HG02759 (cell line): ENCODE data around the gene AFF4.
"Not testable (repeated sequence)": the region's sequence is repeated elsewhere in the genome, so short reads cannot be mapped to it uniquely, and the experiment has no call there.

Experiments used
- ATAC-seq: cut with Tn5 transposase; IDR thresholded peaks from one replicate; pipeline ENCODE4 v1.9.1; 2021; ENCODE audit warnings: mild to moderate bottlenecking, moderate library complexity; ENCODE audit not compliant: unreplicated experiment

Gene AFF4, protein sequence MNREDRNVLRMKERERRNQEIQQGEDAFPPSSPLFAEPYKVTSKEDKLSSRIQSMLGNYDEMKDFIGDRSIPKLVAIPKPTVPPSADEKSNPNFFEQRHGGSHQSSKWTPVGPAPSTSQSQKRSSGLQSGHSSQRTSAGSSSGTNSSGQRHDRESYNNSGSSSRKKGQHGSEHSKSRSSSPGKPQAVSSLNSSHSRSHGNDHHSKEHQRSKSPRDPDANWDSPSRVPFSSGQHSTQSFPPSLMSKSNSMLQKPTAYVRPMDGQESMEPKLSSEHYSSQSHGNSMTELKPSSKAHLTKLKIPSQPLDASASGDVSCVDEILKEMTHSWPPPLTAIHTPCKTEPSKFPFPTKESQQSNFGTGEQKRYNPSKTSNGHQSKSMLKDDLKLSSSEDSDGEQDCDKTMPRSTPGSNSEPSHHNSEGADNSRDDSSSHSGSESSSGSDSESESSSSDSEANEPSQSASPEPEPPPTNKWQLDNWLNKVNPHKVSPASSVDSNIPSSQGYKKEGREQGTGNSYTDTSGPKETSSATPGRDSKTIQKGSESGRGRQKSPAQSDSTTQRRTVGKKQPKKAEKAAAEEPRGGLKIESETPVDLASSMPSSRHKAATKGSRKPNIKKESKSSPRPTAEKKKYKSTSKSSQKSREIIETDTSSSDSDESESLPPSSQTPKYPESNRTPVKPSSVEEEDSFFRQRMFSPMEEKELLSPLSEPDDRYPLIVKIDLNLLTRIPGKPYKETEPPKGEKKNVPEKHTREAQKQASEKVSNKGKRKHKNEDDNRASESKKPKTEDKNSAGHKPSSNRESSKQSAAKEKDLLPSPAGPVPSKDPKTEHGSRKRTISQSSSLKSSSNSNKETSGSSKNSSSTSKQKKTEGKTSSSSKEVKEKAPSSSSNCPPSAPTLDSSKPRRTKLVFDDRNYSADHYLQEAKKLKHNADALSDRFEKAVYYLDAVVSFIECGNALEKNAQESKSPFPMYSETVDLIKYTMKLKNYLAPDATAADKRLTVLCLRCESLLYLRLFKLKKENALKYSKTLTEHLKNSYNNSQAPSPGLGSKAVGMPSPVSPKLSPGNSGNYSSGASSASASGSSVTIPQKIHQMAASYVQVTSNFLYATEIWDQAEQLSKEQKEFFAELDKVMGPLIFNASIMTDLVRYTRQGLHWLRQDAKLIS

DNA sequence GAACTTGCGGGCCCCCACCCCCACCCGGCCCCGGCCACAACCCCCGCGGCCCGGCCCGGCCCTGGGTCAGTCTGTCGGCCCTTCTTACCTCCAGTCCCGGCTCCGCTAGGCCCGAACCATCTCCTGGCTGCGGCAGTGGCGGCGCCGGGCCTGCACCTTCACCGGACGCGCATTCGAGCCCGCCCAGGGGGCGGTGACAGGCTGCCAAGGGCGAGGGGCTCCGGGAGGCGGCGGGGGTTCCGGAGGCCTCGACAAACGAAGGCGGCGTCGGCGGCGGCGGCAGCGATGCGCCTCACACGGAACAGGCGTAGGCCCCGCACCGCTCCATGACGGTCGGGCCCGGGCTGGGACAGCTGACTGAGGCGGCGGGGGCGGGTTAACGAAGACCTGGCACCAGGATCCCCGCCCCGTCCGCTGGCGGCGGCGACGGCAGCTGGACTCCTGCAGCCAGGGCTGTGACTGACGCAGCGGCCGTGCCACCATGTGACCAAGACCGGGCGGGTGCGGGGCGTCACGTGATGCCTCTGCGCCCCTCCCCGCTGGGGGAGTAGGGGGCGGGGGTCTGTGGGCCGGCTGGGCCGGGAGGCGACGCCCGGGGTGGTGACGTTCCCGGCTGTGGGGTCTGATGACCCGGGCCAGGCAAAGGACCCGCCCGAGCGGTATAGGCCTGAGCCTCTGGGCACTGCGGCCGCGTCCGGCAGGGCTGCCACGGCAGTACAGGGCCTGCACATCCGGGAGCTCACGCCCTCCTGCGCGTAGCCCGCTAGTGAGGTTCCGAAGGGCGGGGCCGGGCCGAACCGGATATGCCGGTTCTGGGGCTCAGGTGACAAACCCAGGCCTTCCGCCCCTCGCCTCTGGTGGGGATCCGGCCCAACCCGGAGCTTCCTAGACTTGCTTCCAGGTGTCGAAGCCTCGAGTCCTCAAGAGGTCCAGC, at the start of gene AFF4:
Gene AFF4 (minus strand): TSS at position 464 of the 934 bp plus-strand sequence. CDS start 26,445 bp downstream, outside the sequence.
- peak; percentile 96 for ATAC-seq

DNA sequence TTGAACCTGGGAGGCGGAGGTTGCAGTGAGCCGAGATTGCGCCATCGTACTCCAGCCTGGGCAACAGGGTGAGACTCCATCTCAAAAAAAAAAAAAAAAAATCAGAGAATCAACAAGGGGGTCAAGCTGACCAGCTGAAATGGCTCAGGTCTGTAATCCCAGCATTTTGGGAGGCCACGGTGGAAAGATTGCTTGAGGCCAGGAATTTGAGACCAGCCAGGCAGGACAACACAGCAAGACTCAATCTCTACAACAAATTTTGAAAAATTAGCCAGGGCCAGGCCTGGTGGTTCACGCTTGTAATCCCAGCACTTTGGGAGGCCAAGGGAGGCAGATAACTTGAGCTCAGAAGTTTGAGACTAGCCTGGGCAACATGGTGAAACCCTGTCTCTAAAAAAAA, 45.0 kb upstream of the AFF4 start:
- ATAC-seq, result not testable (repeated sequence)

DNA sequence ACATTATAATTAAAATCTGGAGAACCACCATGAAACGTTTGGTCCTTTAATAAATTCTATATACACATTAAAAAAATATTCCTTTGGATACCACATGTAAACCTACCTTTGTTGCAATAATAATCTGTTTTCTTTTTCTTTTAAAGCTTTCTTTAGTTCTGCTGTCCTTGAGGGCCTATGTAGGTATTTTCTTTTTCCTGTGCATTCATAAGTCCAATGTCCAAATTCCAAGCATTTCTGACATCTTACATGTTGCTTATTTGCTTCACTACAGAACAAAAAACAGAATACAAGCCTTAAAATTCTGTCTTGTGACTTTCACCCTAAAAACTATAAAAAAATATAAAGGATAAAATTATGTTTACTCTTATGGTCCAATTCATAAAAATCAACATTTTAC, 43.2 kb upstream of the AFF4 start:
- ATAC-seq, result no peak

DNA sequence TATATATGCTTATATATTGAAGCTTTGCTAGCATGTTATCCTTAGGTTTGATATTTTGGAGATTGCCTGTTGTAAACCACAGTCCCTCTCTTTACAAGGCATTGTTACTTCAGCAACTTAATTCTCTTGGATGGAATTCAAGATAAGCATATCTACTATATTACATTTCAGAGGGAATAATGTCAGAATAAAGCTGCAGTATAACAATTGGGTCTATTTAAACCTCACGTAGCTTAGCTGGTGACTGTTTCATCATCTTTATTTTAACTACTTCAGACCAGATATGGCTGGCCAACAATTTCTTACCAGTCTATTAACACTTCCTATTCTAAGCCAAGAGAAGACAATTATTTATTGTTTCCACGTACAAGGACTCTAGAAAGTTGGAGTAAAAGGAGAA, 35.8 kb upstream of the AFF4 start:
- ATAC-seq, result no peak

DNA sequence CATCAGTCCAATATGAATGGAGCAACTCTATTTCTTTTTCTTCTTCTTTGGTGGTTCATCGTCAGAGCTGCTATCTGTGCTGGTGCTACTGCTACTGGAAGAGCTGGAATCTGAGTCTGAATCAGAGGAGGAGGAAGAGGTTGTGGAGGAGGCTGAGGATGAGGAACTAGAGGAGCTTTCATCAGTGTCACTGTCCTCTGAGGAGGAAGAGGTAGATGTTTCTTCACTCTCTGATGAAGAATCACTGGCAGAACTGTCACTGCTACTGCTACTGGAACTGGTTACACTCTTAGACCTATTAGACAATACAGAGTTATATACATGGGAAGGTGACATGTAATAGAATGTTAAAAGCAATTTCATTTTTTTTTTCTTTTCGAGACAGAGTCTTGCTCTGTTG, 35.1 kb upstream of the AFF4 start:
- no peak for ATAC-seq

DNA sequence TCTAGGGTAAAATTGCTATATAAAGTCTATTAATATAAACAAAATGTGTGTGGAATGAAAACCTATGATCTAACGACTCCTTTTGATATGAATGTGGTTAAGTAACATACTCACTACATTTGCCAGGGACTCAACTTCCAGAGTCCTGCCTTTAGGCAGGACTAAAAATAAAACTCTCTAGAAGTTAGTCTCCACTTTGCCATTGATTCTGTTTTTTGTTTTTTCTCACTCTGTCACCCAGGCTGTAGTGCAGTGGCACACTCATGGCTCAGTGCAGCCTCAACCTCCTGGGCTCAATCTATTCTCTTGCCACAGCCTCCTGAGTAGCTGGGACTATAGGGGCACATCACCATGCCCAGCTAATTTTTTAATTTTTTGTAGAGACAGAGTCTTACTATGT, 32.9 kb upstream of the AFF4 start:
- no peak for ATAC-seq

DNA sequence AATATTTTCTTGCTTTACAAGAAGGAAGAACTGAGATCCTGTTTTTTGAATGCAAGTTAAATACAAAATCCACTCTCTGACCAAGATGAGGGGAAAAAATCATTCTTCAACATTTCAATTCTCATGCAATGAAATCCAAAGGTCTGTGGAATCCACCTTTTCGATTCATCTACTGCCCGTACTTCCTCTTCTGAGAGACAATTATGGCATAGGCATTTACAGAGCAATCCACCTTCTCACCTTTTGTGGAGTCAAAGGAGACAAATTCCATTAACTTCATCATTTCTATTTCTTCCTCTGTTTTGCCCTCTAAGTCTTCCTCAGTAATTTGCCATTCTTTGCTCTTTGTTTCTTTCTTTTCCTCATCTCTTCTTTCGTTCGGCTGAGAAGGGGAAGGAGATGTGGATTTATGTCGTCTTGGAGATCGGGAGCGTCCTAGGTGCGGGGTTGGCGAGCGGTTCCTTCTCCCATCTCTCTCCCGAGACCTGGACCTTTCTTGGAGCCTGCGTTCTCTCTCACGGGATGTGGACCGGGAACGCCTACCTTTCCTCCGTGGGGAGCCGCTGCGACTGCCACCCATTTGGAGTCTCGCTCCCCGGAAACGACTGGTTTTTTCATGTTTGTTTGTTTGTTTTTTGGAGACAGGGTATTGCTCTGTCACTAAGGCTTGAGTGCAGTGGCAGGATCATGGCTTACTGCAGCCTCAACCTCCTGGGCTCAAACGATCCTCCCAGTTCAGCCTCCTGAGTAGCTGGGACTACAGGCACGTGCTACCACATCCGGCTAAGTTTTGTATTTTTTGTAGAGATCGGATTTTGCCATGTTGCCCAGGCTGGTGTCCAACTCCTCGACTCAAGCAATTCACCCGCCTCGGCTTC, 24.3 kb upstream of the AFF4 start:
- ATAC-seq, result no peak

DNA sequence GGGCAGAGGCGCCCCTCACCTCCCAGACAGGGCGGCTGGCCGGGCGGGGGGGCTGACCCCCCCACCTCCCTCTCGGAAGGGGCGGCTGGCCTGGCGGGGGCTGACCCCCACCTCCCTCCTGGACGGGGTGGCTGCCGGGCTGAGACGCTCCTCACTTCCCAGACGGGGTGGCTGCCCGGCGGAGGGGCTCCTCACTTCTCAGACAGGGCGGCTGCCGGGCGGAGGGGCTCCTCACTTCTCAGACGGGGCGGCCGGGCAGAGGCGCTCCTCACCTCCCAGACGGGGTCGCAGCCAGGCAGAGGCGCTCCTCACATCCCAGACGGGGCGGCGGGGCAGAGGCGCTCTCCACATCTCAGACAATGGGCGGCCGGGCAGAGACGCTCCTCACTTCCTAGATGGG, 19.5 kb upstream of the AFF4 start:
- ATAC-seq, result not testable (repeated sequence)

DNA sequence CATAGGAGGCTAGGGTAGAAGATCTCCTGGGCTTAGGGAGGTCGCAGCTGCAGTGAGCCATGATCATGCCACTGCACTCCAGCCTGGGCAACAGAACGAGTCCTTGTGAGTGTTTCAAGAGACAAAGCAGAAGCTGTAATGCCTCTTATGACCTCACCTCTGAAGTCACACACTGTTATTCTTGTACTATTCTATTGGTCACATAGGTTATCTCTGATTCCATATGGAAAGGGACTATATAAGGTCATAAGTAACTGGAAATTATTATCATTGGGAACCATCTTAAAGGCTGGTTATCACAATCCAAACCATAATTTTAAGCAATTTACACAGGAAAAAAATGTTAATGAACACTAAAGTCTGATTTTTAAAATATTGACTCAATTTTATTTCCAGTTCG, 17.9 kb upstream of the AFF4 start:
- no peak for ATAC-seq

DNA sequence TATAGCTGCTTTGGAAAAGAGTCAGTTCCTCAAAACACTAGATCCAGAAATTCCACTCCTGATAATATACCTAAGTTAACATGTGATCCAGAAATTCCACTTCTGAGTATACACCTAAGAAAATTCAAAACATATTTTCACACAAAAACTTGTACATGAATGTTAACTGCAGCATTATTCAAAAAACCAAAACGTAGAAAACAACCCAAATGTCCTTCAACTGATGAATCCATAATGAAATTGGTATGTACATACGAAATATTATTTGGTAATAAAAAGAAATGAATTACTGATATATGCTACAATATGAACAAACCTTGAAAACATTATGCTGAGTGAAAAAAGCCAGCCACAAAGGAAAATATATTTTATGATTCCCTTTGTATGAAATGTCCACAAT, 16.5 kb upstream of the AFF4 start:
- ATAC-seq, result no peak

DNA sequence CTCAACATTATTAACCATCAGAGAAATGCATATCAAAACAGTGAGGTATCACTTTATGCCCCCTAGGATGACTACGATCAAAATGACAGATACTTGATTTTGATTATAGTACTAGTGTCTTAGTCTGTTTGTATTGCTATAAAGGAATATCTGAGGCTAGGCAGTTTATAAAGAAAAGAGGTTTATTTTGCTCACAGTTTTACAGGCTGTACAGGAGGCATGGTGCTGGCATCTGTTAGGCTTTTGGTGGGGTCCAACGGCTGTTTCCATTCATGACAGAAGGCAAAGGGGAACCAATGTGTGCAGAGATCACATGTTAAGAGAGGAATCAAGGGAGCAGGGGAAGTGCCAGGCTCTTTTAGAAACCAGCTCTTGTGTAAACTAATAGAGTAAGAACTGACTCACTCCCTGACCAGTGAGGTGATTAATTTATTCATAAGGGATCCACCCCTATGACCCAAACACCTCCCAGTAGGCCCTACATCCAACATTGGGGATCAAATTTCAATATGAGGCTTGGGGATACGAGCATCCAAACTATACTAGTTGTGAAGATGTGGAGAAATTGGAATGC, 16.0 kb upstream of the AFF4 start:
- ATAC-seq, result no peak

DNA sequence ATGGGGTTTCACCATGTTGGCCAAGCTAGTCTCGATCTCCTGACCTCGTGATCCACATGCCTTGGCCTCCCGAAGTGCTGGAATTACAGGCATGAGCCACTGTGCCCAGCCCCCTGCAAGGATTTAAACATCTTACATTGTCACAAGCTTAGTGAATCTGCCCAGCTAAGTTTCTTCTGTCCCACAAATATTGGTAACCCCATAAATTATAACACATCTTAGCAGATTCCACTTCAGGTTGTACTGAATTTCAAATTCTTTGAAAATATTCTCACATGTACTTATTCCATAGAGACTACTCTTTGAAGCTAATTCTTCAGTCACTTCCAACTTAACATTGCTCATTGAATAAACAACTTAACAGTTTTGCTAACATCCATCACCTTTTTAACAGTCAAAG, 13.4 kb upstream of the AFF4 start:
- no peak for ATAC-seq

DNA sequence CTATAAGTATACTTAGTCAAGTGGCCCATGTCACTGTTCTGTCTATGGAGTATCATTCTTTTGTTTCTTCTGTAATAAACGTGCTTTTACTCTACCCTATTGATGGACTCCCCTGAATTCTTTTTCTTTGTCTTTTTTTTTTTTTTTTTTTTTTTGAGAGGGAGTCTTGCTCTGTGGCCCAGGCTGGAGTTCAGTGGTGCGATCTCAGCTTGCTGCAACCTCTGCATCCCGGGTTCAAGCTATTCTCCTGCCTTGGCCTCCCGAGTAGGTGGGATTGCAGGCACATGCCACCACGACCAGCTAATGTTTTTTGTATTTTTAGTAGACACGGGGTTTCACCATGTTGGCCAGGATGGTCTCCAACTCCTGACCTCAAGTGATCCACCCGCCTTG, 9.0 kb upstream of the AFF4 start:
- ATAC-seq, result not testable (repeated sequence)

DNA sequence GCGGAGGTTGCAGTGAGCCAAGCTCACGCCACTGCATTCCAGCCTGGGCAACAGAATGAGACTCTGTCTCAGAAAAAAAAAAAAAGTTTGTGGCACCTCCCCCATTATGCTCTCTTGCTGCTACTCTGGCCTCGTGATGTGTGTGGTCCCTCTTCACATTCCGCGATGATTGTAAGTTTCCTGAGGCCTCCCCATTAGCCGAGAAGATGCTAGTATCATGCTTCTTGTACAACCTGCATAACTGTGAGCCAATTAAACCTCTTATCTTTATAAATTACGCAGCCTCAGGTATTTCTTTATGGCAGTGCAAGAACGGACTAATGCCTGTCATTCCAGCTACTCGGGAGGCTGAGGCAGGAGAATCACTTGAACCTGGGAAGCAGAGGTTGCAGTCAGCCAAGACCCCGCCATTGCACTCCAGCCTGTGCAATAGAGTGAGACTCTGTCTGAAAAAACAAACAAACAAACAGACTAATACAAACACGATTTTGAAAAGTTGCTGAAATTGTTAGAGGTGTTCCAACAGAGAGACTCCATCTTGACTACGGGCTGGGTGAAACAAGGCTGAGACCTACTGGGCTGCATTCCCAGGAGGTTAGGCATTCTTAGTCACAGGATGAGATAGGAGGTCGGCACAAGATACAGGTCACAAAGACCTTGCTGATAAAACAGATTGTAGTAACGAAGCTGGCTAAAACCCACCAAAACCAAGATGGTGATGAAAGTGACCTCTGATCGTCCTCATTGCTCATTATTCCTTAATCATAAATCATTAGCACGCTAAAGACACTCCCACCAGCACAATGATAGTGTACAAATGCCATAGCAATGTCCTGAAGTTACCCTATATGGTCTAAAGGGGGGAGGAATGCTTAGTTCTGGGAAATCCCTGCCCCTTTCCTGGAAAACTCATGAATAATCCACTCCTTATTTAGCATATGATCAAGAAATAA, 8.3 kb upstream of the AFF4 start:
- ATAC-seq, result no peak

DNA sequence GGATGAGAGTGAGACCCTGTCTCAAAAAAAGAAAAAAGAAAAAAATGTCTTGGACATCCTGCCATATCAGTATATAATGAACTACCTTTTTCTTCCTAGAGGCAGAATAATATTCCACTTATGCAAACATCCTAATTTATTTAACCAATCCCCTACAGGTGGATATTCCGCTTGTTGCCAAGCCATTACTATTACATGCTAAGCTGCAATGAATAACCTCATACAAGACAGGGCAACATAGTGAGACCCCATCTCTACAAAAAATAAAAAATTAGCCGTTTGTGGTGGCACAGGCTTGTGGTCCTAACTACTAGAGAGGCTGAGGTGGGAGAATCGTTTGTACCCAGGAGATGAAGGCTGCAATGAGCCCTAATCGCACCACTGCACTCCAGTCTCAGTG, 1.7 kb upstream of the AFF4 start:
- no peak for ATAC-seq

DNA sequence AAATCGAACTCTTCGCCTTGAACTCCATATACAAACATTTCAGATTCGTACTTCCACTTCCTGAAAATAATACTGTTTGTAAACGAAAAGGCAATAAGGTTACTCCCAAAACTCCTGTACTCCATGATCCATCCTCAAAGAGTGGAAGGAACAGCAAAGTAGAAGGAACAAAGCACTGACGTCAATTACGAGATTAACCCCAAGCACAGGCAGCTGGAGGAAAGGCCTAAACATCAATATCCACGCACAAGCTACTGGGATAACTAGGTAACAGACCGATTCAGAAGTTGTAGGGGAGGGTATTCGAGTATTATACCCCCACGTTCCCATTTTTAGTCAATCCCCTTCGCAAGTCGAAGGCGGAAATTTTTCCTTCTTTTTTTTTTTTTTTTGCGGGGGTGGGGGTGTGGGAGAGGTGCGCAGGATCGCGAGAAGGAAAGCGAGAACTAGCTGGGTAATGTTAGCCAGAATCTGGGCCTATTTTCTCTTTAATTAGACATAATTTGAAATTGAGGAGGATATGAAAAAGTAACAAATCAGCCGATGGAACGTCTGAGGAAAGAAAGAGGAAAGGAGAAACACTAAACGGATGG, 909 bp downstream of the AFF4 start:
- no peak for ATAC-seq

DNA sequence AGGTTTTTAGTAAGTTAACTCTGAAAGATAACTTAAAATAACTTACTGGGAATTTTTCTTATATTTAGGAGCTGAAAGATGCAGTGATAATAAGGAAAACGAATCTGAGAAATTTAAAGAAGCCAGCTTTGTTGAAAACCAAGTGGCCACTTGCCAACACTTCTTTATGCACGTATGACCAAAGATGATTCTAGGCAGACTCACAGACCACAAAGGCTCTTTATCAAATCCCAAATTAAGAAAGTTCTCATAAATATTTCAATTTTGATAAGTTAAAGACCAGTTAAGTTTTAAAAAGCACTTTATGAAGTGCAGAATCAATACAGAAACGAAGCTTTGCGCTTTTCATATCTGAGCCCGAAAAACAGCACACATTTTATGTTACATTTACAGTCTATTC, 1.5 kb downstream of the AFF4 start:
- no peak for ATAC-seq
